ENCODE data around the gene LITAFD.

DNA sequence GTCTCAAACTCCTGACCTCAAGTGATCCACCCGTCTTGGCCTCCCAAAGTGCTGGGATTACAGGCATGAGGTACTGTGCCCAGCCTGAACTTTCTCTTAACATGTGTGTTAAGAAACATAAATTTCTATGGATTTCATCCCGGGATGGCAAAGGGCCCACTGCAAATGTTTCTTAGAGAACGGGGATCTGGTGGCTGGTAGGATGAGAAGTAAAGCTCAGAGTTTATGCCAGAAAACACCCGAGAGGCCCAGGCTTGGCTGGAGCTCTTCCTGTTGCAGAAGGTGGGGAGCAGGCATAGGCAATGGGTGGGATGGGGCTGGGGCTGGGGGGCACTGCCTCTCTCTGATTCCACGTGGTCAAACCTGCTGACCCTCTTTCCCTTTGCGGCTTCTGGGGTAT, 7.8 kb upstream of the LITAFD start:
- TF ChIP-seq, protein P1, sequence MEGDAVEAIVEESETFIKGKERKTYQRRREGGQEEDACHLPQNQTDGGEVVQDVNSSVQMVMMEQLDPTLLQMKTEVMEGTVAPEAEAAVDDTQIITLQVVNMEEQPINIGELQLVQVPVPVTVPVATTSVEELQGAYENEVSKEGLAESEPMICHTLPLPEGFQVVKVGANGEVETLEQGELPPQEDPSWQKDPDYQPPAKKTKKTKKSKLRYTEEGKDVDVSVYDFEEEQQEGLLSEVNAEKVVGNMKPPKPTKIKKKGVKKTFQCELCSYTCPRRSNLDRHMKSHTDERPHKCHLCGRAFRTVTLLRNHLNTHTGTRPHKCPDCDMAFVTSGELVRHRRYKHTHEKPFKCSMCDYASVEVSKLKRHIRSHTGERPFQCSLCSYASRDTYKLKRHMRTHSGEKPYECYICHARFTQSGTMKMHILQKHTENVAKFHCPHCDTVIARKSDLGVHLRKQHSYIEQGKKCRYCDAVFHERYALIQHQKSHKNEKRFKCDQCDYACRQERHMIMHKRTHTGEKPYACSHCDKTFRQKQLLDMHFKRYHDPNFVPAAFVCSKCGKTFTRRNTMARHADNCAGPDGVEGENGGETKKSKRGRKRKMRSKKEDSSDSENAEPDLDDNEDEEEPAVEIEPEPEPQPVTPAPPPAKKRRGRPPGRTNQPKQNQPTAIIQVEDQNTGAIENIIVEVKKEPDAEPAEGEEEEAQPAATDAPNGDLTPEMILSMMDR (IDR thresholded peaks at IDR 0.05), result no peak
- no peak for TF ChIP-seq POLR2A (IDR thresholded peaks at IDR 0.05)
